Thyroid gland (tissue), 4 donors: ENCODE results near the gene PRMT3. TPM values are rescaled to one million over a fixed set of nuclear protein-coding genes. Genes with fewer than 3 reads are reported as not detected.
"Not testable (repeated sequence)": the region's sequence is repeated elsewhere in the genome, so short reads cannot be mapped to it uniquely, and the experiment has no call there.

Experiments
- DNase-seq, 2 donors: peaks; one replicate each; pipeline ENCODE4 v3.0.0-alpha.2; 2019
- H3K27ac ChIP-seq, 3 donors: fragments of 200-600 bp; sonication (generic); 1 replicate in 2 of 3; 2 replicates in 1 of 3; pipeline ENCODE4 v1.5.1; 2016 to 2019; ENCODE audit warnings: mild to moderate bottlenecking in 1 of 3, moderate library complexity in 1 of 3
- H3K27me3 ChIP-seq: fragments of 200-600 bp; sonication (generic); one replicate; pipeline ENCODE4 v1.5.1; 2019
- H3K36me3 ChIP-seq, 2 donors: fragments of 200-600 bp; sonication (generic); one replicate each; pipeline ENCODE4 v1.5.1; 2016 to 2019
- H3K4me1 ChIP-seq, 2 donors: fragments of 200-600 bp; sonication (generic); one replicate each; pipeline ENCODE4 v1.5.1; 2017 to 2019
- H3K4me3 ChIP-seq, 3 donors: fragments of 200-600 bp; sonication (generic); replicated peaks in 1 of 3; 1 replicate in 2 of 3; 2 replicates in 1 of 3; pipeline ENCODE4 v1.5.1; 2016; ENCODE audit warnings: mild to moderate bottlenecking in 1 of 3
- H3K9me3 ChIP-seq: fragments of 200-600 bp; sonication (generic); one replicate; pipeline ENCODE4 v1.5.1; 2017
- CTCF ChIP-seq, 6 experiments: fragments of 200-600 bp in 3 of 6; fragments of 450-650 bp in 3 of 6; sonication (generic) in 3 of 6; IDR thresholded peaks; one replicate each; pipeline ENCODE4 v1.5.1; 2016 to 2019; ENCODE audit warnings: antibody characterized with exemption in 6 of 6, mild to moderate bottlenecking in 2 of 6, inconsistent platforms in 1 of 6, moderate library complexity in 1 of 6
- POLR2A ChIP-seq, 2 donors: fragments of 450-650 bp; IDR thresholded peaks; one replicate each; pipeline ENCODE4 v1.6.1; 2017; ENCODE audit warnings: antibody characterized with exemption in 2 of 2, mild to moderate bottlenecking in 2 of 2, moderate library complexity in 1 of 2
- WGBS, 2 donors: methylation state at CpG; one replicate each; pipeline ENCODE4 v1.1.5; 2017; 5-methylcytosine and 5-hydroxymethylcytosine counted together
- intact Hi-C: fragments of 100-400 bp; cut with DNase I; formaldehyde crosslinking; loops from one replicate; pipeline ENCODE4 v1.15.1; 2023
- total RNA-seq, 4 donors: library from RNA; depleted of rRNA; stranded (reverse); fragments of >200 nt; gene quantifications; one replicate each; pipeline ENCODE4 v1.2.3, GENCODE V29; 2016

PRMT3 gene
- total RNA-seq, 4 donors from 2014 or later = 40.3 to 81.1 (median 75.3) TPM

DNA sequence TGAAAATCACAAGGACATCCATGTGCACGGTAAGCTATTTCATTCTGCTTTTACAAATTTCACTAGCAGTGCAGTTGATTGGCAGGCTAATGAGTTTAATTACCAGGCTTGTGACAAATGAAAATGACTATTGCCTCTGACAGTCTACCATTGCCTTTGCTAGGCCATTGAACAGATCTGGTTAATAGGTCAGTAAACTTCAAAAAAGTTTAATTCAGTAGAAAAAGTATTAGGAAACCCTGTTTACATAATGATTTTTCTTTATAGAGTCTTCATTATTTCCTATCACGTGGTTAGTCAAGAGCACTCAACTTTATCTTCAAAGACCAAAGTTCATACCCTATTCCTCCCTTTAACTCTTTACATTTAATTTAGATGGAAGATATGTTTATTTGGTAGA, 77.0 kb downstream of the PRMT3 start:
- Histone ChIP-seq H3K4me1 (no peaks in the 10 kb centered on the region), H3K4me3 (no peak overlapping the region), H3K27ac (no peak overlapping the region), H3K27me3 (no peaks in the 10 kb centered on the region), H3K9me3 (no peaks in the 10 kb centered on the region), H3K36me3 (peaks cover 0 to 14% of the 10 kb centered on the region in 2 donors)
- no peak for DNase-seq
- WGBS, 2 donors = 78 to 84% methylated on average over 2 of the region's 2 CpGs
- intact Hi-C loops = no loop called here
- TF ChIP-seq CTCF (IDR thresholded peaks at IDR 0.05) (no peak), POLR2A (IDR thresholded peaks at IDR 0.05) (no peak)

- H3K4me3 ChIP-seq = no peak overlapping the region
- no peak overlapping the region for H3K27ac ChIP-seq
- WGBS, 2 donors = 90 to 94% methylated on average over 6 of the region's 6 CpGs
- no peak for TF ChIP-seq CTCF (IDR thresholded peaks at IDR 0.05)
- TF ChIP-seq POLR2A (IDR thresholded peaks at IDR 0.05) = no peak
- intact Hi-C loops = no loop called here
- DNase-seq = no peak
- H3K36me3 ChIP-seq = peaks cover 0 to 8% of the 10 kb centered on the region in 2 donors
- no peaks in the 10 kb centered on the region for H3K4me1 ChIP-seq
- H3K9me3 ChIP-seq = no peaks in the 10 kb centered on the region
- no peaks in the 10 kb centered on the region for H3K27me3 ChIP-seq
These were observed 80.1 kb downstream of the PRMT3 start for GRCh38 chr11:20467487-20468185.

DNA sequence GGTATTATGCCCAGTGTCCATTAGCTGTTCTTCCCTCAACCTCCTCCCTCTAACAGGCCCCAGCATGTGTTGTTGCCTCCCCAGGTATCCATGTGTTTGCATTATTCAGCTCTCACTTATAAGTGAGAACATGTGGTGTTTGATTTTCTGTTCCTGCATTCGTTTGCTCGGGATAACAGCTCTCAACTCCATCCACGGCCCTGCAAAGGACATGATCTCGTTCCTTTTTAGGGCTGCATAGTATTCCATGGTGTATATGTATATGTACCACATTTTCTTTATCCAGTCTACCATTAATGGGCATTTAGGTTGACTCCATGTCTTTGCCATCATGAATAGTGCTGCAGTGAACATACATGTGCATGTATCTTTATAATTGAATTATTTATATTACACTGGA, 82.8 kb downstream of the PRMT3 start:
- Histone ChIP-seq H3K27ac (no peak overlapping the region), H3K9me3 (no peaks in the 10 kb centered on the region), H3K27me3 (no peaks in the 10 kb centered on the region), H3K36me3 (no peaks in the 10 kb centered on the region), H3K4me1 (no peaks in the 10 kb centered on the region), H3K4me3 (no peak overlapping the region)
- 97 to 100% methylated on average over 4 of the region's 4 CpGs for WGBS, 2 donors
- TF ChIP-seq CTCF (IDR thresholded peaks at IDR 0.05) (no peak), POLR2A (IDR thresholded peaks at IDR 0.05) (no peak)
- intact Hi-C loops = no loop called here
- DNase-seq = no peak

DNA sequence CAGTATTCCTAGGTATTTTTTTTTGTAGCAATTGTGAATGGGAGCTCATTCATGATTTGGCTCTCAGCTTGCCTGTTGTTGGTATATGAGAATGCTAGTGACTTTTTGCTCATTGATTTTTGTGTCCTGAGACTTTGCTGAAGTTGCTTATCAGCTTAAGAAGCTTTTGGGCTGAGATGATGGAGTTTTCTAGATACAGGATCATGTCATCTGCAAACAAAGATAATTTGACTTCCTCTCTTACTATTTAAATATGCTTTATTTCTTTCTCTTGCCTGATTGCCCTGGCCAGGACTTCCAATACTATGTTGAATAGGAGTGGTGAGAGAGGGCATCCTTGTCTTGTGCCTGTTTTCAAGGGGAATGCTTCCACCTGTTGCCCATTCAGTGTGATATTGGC, 84.4 kb downstream of the PRMT3 start:
- H3K9me3 ChIP-seq, H3K27me3 ChIP-seq, H3K36me3 ChIP-seq, intact Hi-C loops, DNase-seq, H3K27ac ChIP-seq, H3K4me1 ChIP-seq, H3K4me3 ChIP-seq: not testable (repeated sequence)

- Histone ChIP-seq H3K27me3 (no peaks in the 10 kb centered on the region), H3K36me3 (no peaks in the 10 kb centered on the region), H3K4me3 (no peak overlapping the region), H3K27ac (no peak overlapping the region), H3K9me3 (no peaks in the 10 kb centered on the region), H3K4me1 (no peaks in the 10 kb centered on the region)
- intact Hi-C loops = no loop called here
- DNase-seq = no peak
- WGBS, 2 donors = 68 to 91% methylated on average over 7 of the region's 7 CpGs
- no peak for TF ChIP-seq CTCF (IDR thresholded peaks at IDR 0.05)
- no peak for TF ChIP-seq POLR2A (IDR thresholded peaks at IDR 0.05)
These were observed 86.8 kb downstream of the PRMT3 start for GRCh38 chr11:20474176-20474881.
